GM12873 (cell line): Measurements from ENCODE around the gene KCNAB1.

ENCODE experiments used
- CTCF ChIP-seq: IDR thresholded peaks from 2 replicates; pipeline ENCODE4 v1.5.1; 2012; ENCODE audit warnings: low read depth, mild to moderate bottlenecking, moderate library complexity, low read length, control low read depth; ENCODE audit not compliant: insufficient read depth; ENCODE audit errors: missing control alignments

KCNAB1 gene

GRCh38 chr3:156479604-156480003 is 359.2 kb downstream of the KCNAB1 start:
- no peak for TF ChIP-seq CTCF

- no peak for TF ChIP-seq CTCF
These were observed 360.6 kb downstream of the KCNAB1 start for GRCh38 chr3:156480949-156481348.

- TF ChIP-seq CTCF: no peak
These were observed 362.6 kb downstream of the KCNAB1 start for GRCh38 chr3:156483002-156483401.

GRCh38 chr3:156483426-156483825 is 363.0 kb downstream of the KCNAB1 start:
- TF ChIP-seq CTCF: no peak

- TF ChIP-seq CTCF: no peak
These were observed 363.8 kb downstream of the KCNAB1 start for GRCh38 chr3:156483961-156484787.

GRCh38 chr3:156488767-156489166 is 368.4 kb downstream of the KCNAB1 start:
- TF ChIP-seq CTCF: no peak

- TF ChIP-seq CTCF: no peak
These were observed 369.1 kb downstream of the KCNAB1 start for GRCh38 chr3:156489462-156489911.
